HG03039 (cell line): ENCODE results near the gene RIPPLY3.

Experiments
- ATAC-seq: cut with Tn5 transposase; IDR thresholded peaks from one replicate; pipeline ENCODE4 v1.9.1; 2021; ENCODE audit warnings: mild to moderate bottlenecking, moderate library complexity; ENCODE audit not compliant: unreplicated experiment

Gene RIPPLY3

DNA sequence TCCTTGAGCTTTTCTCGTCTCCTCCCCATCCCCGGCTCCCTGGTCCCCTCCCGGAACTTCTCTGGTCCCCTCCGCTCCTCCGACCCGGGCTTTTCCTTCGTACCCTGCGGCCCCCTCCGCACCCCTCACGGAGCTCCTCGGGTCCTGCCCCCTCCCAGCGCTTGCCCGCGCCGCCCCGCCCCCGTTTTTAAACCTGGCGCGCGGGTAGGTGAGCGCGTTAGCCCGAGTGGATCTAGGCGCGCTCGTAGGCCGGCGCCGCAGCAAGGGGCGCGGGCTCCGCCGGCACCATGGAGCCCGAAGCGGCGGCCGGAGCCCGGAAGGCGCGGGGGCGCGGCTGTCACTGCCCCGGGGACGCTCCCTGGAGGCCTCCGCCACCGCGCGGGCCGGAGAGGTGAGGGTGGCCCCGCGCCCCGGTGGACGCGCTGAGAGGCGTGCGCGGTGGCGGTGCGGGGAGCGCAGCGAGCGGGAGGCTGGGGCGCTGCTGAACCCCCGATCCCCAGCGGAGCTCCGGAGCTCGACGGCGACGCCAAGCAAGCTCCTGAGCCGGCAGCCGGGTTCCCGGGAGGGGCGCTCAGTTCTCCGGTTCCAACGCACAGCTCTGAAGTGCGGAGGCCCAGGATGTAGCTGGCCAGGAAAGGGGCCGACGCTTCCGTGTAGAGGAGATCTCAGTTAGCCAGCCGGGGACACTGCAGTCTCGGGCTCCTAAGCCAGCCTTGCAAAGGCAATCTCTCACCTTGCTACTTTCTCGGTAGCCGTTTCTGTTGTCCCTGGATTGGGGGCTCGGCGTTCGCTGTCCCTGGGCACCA is at the start of gene RIPPLY3:
RIPPLY3 (plus strand) TSS at position 217 of the 806 bp plus-strand sequence; CDS start at position 288, 71 bp downstream.
- ATAC-seq = no peak

DNA sequence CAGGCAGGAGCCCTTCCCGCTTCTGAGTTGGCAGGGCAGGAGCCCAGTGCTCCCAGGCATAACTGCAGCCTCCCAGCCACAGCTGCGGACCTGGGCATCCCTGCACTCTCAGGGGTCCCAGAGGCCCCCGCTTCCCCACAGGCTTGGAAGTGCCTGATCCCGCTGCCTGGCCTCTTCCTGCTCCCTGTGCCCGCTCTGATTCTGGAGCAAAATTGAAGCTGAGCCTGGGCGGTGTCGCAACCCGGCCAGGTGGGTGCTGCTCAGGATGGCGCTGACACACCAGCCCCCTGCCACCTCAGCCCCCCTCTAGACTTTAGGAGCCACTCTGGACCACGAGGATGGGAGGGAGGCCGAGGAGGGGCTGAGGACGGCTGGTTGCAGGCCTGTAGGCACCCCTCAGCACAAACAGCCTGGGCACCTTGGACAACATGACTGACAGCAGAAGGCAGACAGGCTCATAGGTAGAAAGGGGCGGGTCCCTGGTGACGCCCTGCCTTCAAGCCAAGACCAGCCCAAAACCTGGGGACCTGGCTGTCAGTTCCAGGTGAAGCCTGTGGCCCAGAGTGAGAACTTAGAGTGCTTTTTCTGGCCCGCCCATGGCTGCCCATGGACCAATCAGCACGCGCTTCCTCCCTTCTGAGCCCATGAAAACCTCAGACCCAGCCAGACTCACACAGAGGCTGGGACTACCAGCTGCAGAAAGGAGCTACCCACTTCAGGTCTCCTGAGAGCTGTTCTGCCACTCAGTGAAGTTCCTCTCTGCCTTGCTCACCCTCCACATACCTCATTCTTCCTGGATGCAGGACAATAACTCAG is 47.3 kb upstream of the RIPPLY3 start:
- ATAC-seq = no peak

DNA sequence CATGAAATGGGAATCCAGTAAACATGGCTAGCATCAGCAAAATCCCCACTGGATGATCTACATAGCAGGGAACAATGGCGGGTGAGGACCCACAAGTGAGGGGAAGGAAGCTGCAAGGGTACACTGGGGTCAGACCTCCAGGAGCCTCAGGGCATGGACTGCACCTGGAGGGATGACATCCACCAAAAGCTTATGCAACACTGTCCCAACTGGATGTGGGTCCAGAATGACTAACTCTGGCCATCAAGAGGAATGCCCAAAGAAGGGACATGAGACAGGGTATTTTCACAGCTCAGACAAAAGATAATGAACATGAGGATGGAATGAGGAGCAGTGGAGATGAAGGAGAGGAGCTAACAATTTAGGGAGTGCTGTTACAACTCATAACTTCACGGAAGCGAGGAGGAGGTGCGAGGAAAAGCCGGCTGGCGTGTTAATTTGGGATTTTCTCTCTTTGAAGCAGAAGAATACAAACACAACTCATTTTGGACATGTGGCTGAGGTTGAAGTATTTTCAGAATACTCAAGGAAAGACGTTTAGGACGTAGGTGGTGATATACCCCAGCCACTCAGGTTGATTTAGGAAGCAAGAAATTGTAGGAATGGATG is 45.7 kb upstream of the RIPPLY3 start:
- ATAC-seq = no peak

- ATAC-seq = no peak
Measured at GRCh38 chr21:36962098-36962780, 44.3 kb upstream of the RIPPLY3 start.

DNA sequence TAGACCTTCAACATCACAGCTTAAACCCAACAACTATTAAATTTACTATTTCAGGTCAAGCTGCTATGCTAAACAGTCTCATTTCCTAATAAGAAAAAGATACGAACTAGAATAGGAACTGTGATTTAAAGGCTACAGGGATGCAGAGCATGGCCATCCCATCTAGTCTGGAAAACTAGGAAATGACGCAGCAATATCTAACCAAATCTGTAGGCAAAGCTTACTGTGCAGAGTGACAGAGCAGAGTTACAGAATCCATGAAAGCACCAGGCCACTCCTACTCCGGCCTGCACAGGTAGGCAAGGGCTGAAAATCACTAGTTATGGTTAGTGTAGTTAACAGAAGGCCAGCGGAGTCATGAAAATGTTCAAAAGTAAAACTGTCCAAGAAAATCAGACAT is 42.1 kb upstream of the RIPPLY3 start:
- no peak for ATAC-seq

DNA sequence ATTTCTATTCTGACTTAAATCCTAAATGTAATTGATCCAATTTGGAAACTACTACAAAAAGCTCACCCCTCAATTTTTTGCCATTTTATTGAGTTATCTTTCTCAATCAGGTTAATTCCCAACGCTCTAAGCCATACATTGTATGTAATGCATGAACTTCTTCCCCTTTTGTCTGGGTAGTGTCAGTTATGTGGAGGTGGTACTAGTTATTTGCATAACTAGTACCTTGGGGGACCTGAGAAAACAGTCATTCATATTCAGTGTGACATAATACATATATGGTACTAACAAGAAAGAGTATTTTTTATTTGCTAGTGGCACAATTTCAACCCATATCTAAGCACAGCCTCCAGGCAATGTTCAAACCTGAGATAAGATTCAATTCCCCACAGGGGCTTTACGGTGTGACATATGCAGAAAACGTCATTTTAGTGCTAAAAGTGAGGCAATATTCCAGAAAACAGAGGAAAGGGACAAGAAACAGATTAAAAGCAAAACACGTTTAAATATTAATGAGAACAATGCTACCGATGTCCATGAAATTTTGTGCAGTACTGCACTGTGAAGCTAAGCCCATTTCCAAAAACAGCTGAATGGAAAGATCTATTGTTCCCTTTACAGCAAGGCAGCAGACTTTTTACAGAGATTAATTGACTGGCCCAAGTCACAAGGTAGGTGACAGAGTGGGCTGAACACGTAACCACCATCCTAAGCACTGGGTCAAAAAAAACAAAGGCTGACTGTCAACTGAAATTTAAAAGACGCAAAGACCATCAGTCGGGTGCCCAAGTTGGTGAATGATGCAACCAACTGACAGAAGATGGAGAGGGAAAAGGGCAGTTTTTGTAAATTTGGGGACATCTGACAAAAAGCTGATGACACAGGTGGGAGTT is 41.4 kb upstream of the RIPPLY3 start:
- ATAC-seq = no peak

DNA sequence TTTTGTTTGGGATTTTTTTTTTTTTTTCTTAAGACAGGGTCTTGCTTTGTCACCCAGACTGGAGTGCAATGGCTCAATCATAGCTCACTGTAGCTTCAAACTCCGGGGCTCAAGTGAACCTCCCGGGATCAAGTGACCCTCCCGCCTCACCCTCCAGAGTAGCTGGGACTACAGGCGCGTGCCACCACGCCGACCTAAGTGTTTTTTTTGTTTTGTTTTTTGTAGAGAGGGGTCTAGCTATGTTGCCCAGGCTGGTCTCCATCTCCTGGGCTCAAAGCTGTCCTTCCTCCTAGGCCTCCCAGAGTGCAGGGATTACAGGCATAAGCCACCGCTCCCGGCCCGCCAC is 40.8 kb upstream of the RIPPLY3 start:
- no peak for ATAC-seq

- peak; percentile 76 for ATAC-seq
Measured at GRCh38 chr21:36966066-36966820, 40.3 kb upstream of the RIPPLY3 start, which contains the start of gene HLCS. Gene HLCS, minus strand, starts transcription at chr21:36966669. Its CDS starts 31 bp downstream, at chr21:36966638.

- ATAC-seq = no peak
Measured at GRCh38 chr21:36966821-36967768, 39.4 kb upstream of the RIPPLY3 start.

- no peak for ATAC-seq
Measured at GRCh38 chr21:36968414-36968813, 38.1 kb upstream of the RIPPLY3 start.

DNA sequence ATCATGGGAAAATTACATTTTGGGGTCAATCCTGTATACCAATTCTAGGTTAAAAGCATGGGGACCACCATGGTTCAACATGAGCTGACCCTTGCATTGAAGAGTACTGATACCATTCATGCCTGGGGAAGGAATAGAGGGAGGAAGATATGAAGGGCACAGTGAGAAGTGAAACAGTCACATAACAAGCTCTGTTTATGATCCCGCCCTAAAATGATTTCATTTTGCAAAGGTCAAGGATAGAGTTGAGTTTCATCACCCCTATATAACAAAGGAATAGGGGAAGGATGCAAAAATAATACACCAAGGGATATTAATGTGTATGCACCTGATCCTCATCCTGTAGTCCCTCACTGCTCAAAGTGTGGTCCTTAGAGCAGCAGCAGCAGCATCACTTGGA is 37.5 kb upstream of the RIPPLY3 start:
- no peak for ATAC-seq

- ATAC-seq = no peak
Measured at GRCh38 chr21:36973986-36974850, 32.3 kb upstream of the RIPPLY3 start.

GRCh38 chr21:36974851-36975192 is 31.7 kb upstream of the RIPPLY3 start:
- no peak for ATAC-seq

DNA sequence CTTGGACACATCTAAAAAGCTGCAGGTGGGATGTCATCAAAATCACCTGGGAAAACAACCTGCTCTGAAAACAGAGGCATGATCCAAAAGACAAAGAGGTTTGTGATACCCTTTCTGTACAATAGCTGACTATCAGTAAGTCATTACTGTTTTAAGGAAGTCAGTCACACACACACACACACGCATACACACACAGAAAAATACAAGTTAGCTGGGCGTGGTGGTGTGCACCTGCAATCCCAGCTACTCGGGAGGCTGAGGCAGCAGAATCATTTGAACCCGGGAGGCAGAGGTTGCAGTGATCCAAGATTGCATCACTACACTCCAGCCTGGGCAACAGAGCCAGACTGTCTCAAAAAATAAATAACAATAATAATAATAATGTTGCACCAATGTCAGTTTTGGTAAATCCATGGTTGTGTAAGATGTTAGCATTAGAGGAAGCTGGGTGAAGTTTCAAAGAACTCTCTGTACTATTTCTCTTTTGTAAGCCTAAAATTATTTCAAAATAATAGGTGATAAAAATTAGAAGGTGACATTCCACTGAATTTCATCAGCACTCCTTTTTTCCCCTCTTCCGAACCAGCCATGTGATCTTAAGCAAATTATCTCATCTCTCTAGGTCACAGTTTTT is 30.2 kb upstream of the RIPPLY3 start:
- no peak for ATAC-seq

- ATAC-seq = peak; percentile 42
Measured at GRCh38 chr21:36976882-36977651, 29.4 kb upstream of the RIPPLY3 start.
